Measurements from ENCODE around the gene AGBL5.

Gene AGBL5

DNA sequence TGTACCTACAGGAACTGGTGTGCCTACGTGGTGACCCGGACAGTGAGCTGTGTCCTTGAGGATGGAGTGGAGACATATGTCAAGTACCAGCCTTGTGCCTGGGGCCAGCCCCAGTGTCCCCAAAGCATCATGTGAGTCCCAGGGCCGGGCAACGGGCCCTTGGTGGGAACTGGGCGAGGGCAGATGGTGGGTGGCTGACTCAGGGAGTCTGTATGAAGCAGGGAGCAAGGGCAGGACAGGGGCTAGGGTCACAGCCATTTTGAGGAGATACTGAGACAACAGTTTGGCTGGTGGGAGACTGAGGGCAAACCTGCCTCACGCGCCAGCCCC, 28.6 kb downstream of the AGBL5 start:
- TF ChIP-seq, protein P1, sequence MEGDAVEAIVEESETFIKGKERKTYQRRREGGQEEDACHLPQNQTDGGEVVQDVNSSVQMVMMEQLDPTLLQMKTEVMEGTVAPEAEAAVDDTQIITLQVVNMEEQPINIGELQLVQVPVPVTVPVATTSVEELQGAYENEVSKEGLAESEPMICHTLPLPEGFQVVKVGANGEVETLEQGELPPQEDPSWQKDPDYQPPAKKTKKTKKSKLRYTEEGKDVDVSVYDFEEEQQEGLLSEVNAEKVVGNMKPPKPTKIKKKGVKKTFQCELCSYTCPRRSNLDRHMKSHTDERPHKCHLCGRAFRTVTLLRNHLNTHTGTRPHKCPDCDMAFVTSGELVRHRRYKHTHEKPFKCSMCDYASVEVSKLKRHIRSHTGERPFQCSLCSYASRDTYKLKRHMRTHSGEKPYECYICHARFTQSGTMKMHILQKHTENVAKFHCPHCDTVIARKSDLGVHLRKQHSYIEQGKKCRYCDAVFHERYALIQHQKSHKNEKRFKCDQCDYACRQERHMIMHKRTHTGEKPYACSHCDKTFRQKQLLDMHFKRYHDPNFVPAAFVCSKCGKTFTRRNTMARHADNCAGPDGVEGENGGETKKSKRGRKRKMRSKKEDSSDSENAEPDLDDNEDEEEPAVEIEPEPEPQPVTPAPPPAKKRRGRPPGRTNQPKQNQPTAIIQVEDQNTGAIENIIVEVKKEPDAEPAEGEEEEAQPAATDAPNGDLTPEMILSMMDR (IDR thresholded peaks at IDR 0.05; ENCODE audit: low read depth, low read length), result no peak
- DNase-seq (ENCODE audit: extremely low read depth, low read depth), result no peak

- TF ChIP-seq, protein P1 (IDR thresholded peaks at IDR 0.05; ENCODE audit: low read depth, low read length), result no peak
- no peak for DNase-seq (ENCODE audit: extremely low read depth, low read depth)
Measured at GRCh38 chr2:27080603-27080936, 29.1 kb downstream of the AGBL5 start.

GRCh38 chr2:27081984-27082772, 30.7 kb downstream of the AGBL5 start:
- TF ChIP-seq, protein P1 (IDR thresholded peaks at IDR 0.05; ENCODE audit: low read depth, low read length), result no peak
- no peak for DNase-seq (ENCODE audit: extremely low read depth, low read depth)

- TF ChIP-seq, protein P1 (IDR thresholded peaks at IDR 0.05; ENCODE audit: low read depth, low read length), result no peak
- no peak for DNase-seq (ENCODE audit: extremely low read depth, low read depth)
Measured at GRCh38 chr2:27082773-27083409, 31.4 kb downstream of the AGBL5 start.

DNA sequence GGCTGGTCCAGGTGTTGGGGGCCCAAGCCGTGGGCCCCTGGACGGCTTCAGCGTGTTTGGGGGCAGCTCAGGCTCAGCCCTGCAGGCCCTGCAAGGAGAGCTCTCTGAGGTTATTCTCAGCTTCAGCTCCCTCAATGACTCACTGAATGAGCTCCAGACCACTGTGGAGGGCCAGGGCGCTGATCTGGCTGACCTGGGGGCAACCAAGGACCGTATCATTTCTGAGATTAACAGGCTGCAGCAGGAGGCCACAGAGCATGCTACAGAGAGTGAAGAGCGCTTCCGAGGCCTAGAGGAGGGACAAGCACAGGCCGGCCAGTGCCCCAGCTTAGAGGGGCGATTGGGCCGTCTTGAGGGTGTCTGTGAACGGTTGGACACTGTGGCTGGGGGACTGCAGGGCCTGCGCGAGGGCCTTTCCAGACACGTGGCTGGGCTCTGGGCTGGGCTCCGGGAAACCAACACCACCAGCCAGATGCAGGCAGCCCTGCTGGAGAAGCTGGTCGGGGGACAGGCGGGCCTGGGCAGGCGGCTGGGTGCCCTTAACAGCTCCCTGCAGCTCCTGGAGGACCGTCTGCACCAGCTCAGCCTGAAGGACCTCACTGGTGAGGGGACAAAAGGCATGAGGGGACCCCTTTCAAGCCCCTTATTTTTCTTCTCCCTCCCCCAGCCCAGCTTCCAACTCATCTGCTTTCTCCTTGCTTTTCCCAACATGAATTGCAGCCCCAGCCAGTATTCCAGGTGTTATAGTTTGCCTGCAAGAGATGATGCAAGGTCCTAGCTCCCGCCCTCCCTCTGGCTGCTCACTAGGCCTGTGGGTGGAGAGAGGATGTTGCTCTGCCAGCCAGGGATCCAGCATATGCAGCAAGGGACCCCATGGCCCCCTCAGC, 32.2 kb downstream of the AGBL5 start:
- TF ChIP-seq, protein P1 (IDR thresholded peaks at IDR 0.05; ENCODE audit: low read depth, low read length), result no peak
- no peak for DNase-seq (ENCODE audit: extremely low read depth, low read depth)

DNA sequence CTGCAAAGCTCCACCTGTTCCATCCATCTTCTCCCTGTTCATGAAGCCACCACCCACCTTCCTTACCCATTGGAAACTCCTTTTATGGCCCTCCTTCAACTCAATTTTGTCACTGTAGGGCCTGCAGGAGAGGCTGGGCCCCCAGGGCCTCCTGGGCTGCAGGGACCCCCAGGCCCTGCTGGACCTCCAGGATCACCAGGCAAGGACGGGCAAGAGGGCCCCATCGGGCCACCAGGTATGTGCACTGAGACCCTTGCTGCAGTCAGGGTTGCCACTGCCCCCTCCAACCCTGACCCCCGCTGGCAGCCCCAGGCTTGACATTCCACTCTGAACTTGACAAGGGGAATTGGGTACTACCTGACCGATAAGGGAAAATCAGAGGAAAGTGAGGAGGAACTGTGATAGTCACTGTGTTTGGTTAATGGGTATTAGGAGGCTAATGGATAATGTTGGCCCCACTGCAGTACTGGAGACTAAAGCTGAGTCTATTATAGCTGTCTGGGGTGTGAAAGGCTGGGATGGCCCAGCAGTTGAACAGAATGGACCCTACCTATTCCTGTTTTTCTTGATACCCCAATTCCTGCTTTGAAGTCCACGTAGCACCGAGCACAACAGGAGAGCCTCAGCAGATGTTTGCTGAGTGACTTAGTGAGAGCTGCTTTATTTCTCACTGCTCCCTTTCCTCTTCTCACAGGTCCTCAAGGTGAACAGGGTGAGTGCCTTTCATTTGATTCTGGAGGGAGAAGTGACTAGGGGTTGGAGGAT, 33.0 kb downstream of the AGBL5 start:
- TF ChIP-seq, protein P1 (IDR thresholded peaks at IDR 0.05; ENCODE audit: low read depth, low read length), result no peak
- DNase-seq (ENCODE audit: extremely low read depth, low read depth), result no peak
